BJ (cell line): ENCODE data around the gene COL4A6. TPM values are rescaled to one million over a fixed set of nuclear protein-coding genes. Genes with fewer than 3 reads are reported as not detected.

Experiments used
- CTCF ChIA-PET: fragments of 350-600 bp; formaldehyde crosslinking; extraction: SDS; loops from one replicate; lab custom pipeline; 2021; ENCODE audit warnings: antibody characterized with exemption, inconsistent platforms; lab: Yijun Ruan, JAX
- POLR2A ChIA-PET: fragments of 300-600 bp; sonication (Branson Sonifier 250); formaldehyde crosslinking; extraction: SDS; loops from one replicate; lab custom pipeline; 2021; ENCODE audit warnings: antibody characterized with exemption; lab: Charles Lee
- DNase-seq: peaks from one replicate; pipeline ENCODE4 v3.0.0-alpha.2; 2011; ENCODE audit warnings: low read depth
- H3K27me3 ChIP-seq: 2 replicates; pipeline ENCODE4 v1.6.0; 2011; ENCODE audit warnings: low read length; ENCODE audit not compliant: control insufficient read depth, insufficient read depth
- H3K36me3 ChIP-seq: 2 replicates; pipeline ENCODE4 v1.5.1; 2011; ENCODE audit warnings: low read length; ENCODE audit not compliant: control insufficient read depth, insufficient read depth
- H3K4me3 ChIP-seq: 2 replicates; pipeline ENCODE4 v1.5.1; 2011; ENCODE audit warnings: low read depth, mild to moderate bottlenecking, control low read depth, low read length
- CTCF ChIP-seq: IDR thresholded peaks from 2 replicates; pipeline ENCODE4 v1.5.1; 2011; ENCODE audit warnings: low read depth, mild to moderate bottlenecking, control low read depth, inconsistent platforms, low read length, moderate library complexity; ENCODE audit not compliant: insufficient read depth
- polyA plus RNA-seq: library from polyadenylated mRNA; depleted of rRNA; stranded (reverse); fragments of >200 nt; gene quantifications from 2 replicates; pipeline ENCODE4 v1.2.3, GENCODE V29; 2011

The COL4A6 gene
- polyA plus RNA-seq, 1 experiment = 0.09 TPM

- Histone ChIP-seq H3K36me3 (no peaks in the 10 kb centered on the region), H3K27me3 (no peaks in the 10 kb centered on the region), H3K4me3 (peak overlapping the region; percentile 48)
- ChIA-PET CTCF (no interaction called here), POLR2A (no interaction called here)
- no peak for DNase-seq
- no peak for TF ChIP-seq CTCF
Observed at GRCh38 chrX:108439961-108440696, 1.9 kb upstream of the COL4A6 start.

GRCh38 chrX:108439426-108439942 lies 1.3 kb upstream of the COL4A6 start, which contains the start of gene COL4A5:
TSS of gene COL4A5 (plus strand) at chrX:108439838. CDS start at chrX:108440126, 288 bp downstream.
- Histone ChIP-seq H3K4me3 (peak within 1 kb of the TSS; percentile 48), H3K27me3 (no peaks in the 10 kb centered on the region)

GRCh38 chrX:108437349-108438109 lies 693 bp downstream of the COL4A6 start:
- POLR2A ChIA-PET = no interaction called here

More at GRCh38 chrX:108439426-108439942, 1.3 kb upstream of the COL4A6 start, which contains the start of gene COL4A5:
- ChIA-PET POLR2A (no interaction called here), CTCF (no interaction called here)
- no peak for TF ChIP-seq CTCF
- H3K36me3 ChIP-seq = no peaks in the 10 kb centered on the region
- DNase-seq = no peak

GRCh38 chrX:108435261-108435660 lies 3.0 kb downstream of the COL4A6 start:
- H3K4me3 ChIP-seq = no peak overlapping the region
- TF ChIP-seq CTCF = no peak
- H3K36me3 ChIP-seq = no peaks in the 10 kb centered on the region
- H3K27me3 ChIP-seq = no peaks in the 10 kb centered on the region
- ChIA-PET CTCF (no interaction called here), POLR2A (no interaction called here)
- DNase-seq = no peak

More at GRCh38 chrX:108437349-108438109, 693 bp downstream of the COL4A6 start:
- H3K27me3 ChIP-seq = no peaks in the 10 kb centered on the region
- no peak overlapping the region for H3K4me3 ChIP-seq
- no peaks in the 10 kb centered on the region for H3K36me3 ChIP-seq
- no peak for TF ChIP-seq CTCF
- no peak for DNase-seq
- CTCF ChIA-PET = interaction anchor here (0.5 kb wide), 1 partner anchor 98 kb away, joined by 4 read pairs; no protein-coding TSS in a partner anchor

- H3K36me3 ChIP-seq = no peaks in the 10 kb centered on the region
- no peaks in the 10 kb centered on the region for H3K27me3 ChIP-seq
- no peak for DNase-seq
- CTCF ChIA-PET = no interaction called here
- no peak overlapping the region for H3K4me3 ChIP-seq
- TF ChIP-seq CTCF = no peak
- POLR2A ChIA-PET = no interaction called here
Observed at GRCh38 chrX:108426262-108426661, 12.0 kb downstream of the COL4A6 start.
